GM19035 (cell line): ENCODE results near the gene SYTL3.
"Not testable (repeated sequence)": the region's sequence is repeated elsewhere in the genome, so short reads cannot be mapped to it uniquely, and the experiment has no call there.

Source experiments
- ATAC-seq: cut with Tn5 transposase; IDR thresholded peaks from one replicate; pipeline ENCODE4 v1.9.1; 2021; ENCODE audit not compliant: unreplicated experiment

SYTL3 gene, protein sequence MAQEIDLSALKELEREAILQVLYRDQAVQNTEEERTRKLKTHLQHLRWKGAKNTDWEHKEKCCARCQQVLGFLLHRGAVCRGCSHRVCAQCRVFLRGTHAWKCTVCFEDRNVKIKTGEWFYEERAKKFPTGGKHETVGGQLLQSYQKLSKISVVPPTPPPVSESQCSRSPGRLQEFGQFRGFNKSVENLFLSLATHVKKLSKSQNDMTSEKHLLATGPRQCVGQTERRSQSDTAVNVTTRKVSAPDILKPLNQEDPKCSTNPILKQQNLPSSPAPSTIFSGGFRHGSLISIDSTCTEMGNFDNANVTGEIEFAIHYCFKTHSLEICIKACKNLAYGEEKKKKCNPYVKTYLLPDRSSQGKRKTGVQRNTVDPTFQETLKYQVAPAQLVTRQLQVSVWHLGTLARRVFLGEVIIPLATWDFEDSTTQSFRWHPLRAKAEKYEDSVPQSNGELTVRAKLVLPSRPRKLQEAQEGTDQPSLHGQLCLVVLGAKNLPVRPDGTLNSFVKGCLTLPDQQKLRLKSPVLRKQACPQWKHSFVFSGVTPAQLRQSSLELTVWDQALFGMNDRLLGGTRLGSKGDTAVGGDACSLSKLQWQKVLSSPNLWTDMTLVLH

DNA sequence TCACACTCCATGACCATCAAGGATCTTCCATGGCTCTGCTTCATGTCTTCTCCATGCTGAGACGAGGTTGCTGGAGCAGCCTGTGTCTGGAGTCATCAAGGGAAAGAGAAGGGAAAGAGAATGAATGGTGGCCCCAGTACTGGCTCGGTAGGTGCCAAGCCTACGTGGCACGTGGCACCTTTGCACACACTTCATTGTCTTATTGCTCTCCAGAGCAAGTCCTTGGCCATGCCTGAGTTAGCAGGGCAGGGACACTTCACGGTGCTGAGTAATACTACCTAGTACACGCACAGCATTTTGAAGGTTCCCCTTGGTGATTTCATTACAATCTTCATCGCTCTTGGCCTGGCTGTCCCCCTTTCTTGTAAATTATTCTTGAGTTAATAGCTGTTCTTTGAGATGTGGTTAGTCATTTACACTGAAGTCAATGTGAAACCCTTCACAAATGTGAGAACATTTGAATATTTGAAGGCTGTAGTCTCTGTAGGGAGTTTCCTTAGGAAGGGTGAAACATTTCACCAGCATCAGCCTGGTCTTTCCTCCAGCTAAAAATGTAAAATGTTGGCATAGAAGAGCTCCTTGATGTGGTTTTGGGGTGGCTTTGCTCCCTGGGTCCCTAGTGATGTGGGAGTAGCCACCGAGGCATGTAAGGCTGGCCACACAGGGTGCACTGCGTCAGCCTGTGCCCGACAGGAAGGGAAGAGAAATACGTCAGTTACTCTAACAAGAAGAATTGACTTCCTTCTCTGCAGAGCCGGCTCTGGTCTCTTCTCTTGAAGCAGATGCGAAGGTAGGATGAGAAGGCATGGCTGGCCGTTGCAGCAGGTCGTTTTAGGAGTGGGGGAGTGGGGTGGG lies at the start of gene SYTL3:
Gene SYTL3, plus strand, starts transcription at position 766 of the 855 bp plus-strand sequence. CDS start 13,215 bp downstream, outside the sequence.
- ATAC-seq, result peak; percentile 52

GRCh38 chr6:158603261-158604047 lies 46.4 kb upstream of the SYTL3 start:
- ATAC-seq, result no peak

- no peak for ATAC-seq
Observed at GRCh38 chr6:158604048-158604406, 45.8 kb upstream of the SYTL3 start.

- no peak for ATAC-seq
Observed at GRCh38 chr6:158605266-158605878, 44.5 kb upstream of the SYTL3 start.

- not testable (repeated sequence) for ATAC-seq
Observed at GRCh38 chr6:158606011-158606410, 43.8 kb upstream of the SYTL3 start.

DNA sequence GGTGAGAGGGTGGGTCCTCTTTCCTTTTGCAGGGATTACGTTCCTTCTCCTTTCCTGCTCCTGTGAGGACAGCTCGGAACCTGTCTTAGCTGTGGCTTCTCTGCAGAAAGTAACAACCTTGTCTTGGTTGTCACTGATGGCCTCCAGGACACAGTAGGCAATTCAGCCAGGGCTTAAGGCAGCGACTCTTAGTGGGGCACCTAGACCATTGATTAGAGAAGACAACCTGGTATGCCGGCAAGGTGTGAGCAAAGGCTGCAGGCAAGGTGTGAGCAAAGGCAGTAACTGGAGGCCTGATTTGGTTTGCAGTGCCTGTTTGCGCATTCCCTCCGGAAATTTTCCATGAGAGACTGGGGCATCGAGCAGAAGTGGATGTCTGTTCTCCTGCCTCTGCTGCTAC lies 42.9 kb upstream of the SYTL3 start:
- ATAC-seq, result no peak

- ATAC-seq, result no peak
Observed at GRCh38 chr6:158607411-158608170, 42.3 kb upstream of the SYTL3 start.

- ATAC-seq, result no peak
Observed at GRCh38 chr6:158608221-158608620, 41.6 kb upstream of the SYTL3 start.

DNA sequence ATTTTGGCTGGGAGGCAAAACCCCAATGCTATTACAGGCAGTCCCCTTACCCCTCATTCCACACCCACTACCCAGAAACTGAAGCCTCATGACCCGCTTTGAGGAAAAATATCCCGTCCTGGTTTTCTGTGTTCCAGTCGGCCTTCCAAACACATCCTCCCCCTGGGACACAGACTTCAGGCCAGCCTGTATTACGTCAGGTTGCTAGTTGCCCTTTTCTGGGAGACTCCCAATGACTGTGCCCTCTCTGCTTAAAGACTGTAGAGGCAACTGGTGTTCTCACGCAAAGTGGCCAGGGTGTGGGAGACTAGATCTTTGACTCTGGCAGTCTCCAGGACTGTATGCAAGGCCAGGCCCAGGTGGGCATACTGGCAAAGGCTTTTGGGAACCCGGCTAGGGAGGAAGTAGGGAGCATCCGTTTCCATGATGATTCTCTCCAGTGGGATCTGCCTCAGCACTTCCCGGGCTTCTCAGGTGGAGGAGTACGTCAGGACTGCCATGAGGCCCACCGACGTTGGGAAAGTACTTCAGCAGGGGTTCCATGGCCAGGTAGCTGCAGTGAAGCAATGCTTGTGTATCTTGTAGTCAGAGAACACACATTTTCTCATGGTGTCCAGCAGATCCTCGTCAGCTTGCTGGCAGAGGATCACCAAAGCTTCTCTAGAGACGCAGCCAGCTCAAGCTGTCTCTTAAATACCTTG lies 40.2 kb upstream of the SYTL3 start:
- no peak for ATAC-seq

GRCh38 chr6:158610319-158610968 lies 39.4 kb upstream of the SYTL3 start:
- ATAC-seq, result no peak

DNA sequence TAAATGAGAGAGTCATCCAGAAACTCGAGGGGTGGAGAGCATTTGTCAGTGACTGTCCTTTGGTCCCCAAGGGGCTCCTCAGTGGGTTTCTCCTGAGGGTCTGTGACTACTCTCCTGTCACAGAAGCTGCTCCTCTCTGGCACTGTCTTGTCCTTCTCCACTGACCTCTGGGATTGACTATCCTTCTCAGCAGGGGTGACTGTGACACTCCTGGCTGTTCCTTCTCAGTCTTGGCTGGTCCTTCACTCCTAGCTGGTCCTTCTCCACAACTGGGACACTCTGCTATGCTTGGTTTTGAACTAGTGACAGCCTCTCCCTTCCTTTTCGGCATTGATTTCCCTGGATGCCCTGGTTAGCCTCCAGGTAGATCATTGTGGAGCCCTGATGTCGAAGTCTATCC lies 38.8 kb upstream of the SYTL3 start:
- ATAC-seq, result no peak

GRCh38 chr6:158611541-158612370 lies 38.1 kb upstream of the SYTL3 start:
- ATAC-seq, result no peak

DNA sequence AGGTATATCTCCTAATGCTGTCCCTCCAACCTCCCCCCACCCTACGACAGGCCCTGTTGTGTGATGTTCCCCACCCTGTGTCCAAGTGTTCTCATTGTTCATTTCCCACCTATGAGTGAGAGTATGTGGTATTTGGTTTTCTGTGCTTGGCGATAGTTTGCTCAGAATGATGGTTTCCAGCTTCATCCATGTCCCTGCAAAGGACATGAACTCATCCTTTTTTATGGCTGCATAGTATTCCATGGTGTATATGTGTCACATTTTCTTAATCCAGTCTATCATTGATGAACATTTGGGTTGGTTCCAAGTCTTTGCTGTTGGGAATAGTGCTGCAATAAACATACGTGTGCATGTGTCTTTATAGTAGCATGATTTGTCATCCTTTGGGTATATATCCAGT lies 35.2 kb upstream of the SYTL3 start:
- ATAC-seq, result not testable (repeated sequence)

- not testable (repeated sequence) for ATAC-seq
Observed at GRCh38 chr6:158618289-158618688, 31.6 kb upstream of the SYTL3 start.

DNA sequence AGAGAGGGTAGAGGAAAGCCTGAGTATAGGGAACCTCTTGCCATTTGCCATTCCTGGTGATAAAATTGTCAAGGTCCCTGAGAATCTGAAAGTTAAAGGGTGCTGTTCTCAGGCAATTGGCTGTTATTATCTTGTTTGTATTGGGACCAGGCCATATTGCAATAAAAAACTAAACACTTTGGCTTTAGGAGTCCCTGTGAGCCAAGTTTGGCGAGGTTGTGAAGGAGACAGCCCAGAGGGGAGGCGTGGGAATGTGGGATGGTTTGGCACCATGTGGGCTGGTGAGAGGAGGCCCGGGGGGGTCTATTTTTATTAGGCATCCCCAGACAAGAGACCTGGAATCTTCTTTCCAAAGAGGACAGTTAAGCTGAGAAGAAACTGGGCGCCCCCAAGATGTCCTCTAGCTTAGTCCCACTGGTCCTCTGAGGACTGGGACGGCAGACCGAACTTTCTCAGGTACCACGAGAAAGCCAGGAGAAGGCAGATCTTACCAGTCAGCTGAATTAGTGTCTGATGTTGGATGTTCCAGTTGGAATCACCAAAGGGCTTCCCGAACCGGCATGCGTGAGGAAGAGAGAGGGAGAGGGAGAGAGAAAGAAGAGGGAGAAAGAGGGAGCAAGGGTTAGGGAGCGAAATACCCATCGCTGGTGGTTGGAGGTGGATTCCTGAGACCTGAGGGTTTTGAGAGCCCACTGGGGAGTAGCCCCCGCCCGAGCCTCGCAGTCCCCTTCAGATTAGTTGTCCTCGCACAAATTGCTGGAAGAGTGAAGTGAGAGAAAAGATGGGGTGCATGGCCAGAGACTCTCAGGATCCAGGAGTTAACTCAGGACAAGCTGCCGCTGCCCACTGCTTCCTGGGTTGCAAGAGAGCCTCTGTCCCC lies 29.7 kb upstream of the SYTL3 start:
- ATAC-seq, result no peak

DNA sequence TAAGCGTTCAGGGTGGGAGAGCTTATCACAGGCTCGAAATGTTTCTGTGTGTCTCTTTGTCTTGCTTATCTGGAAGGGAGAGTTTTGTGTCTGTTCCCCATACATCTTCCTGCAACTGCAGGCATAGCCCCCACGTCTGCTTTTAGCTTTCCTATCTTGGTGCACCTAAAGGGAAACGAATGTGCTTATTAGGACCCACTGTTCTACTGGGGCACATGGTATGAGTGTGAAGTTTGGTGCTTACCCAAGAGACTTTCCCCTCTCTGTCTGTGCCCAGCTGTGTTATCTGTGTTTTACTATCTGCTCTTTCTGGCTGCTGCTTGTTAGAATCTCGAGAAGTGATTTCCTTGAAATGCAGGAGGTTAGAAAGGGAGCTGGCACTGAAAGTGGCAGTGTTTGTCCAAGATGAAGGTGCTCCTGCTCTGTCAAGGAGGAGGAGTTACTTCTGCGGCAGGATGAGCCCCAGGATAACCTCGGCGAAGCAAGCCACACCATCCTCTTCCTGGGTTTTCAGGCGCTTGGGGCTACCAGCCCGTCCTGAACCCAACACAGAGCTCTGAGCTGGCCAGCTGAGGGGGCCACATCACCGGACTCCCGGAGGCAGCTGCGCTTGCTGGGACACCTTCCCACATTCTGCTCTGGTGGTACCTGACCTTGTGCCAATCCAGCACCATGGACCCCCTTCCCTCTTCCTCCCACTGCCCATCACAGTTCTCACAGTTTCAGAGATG lies 28.7 kb upstream of the SYTL3 start:
- no peak for ATAC-seq
